NCI-H748 (cell line): ENCODE results near the gene RAB27A.
"Not testable (repeated sequence)": the region's sequence is repeated elsewhere in the genome, so short reads cannot be mapped to it uniquely, and the experiment has no call there.

Experiments
- DNase-seq: peaks from one replicate; lab custom pipeline; 2025; ENCODE audit not compliant: unreplicated experiment; lab: John Stamatoyannopoulos, UW

RAB27A gene

DNA sequence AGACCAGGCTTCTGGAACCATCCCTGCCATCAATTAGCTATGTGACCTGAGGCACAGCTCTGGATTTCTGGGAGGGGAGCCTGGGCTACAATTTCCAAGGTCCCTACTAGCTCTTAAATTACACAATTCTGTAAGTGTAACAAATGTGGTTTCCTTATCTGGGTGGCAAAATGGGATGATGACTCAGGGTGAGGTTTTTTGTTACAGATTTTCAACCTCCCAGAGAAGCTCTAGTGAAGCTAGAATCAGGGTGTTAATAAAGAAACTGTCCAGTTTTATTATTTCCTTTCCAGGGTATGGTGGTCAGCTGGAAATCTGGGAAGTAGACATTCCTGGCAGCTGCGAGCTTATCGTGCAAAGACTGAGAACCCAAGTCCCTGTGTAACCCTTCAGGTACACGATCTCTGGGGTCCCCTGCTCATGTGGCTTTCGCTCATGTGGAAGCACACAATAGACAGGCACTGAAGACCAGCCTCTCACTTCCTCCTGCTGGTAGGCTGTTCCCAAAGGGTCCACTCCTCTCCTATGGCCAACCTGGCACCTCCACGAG is 7.3 kb downstream of the RAB27A start:
- no peak for DNase-seq

DNA sequence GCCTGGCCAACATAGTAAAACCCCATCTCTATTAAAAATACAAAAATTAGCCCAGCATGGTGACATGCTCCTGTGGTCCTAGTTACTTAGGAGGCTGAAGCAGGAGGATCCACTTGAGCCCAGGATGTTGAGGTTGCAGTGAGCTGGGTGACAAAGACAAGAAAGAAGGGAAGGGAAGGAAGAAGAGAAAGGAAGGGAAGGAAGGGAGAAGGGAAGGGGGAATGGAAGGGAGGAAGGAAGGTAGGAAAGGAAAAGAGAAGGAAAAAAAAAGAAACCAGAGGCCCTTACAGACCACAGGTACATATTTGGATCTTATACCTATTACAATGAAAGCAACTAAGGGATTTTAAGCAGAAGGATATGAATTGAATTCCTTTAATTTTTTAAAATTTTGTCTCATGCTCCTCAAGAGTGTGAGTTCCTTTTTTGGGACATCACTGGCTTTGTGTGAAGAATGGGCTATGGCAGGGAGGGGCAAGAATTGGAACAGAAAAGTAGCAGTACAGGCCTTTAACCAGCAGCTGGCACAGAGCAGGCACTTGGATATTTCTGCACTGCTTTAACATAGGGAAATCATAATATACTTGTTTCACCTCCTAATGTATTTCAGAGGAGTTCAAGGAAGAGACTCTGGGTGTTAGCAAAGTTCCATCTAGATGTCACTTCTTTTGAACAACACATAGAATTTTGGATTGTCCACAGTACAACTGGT is 7.9 kb downstream of the RAB27A start:
- no peak for DNase-seq

DNA sequence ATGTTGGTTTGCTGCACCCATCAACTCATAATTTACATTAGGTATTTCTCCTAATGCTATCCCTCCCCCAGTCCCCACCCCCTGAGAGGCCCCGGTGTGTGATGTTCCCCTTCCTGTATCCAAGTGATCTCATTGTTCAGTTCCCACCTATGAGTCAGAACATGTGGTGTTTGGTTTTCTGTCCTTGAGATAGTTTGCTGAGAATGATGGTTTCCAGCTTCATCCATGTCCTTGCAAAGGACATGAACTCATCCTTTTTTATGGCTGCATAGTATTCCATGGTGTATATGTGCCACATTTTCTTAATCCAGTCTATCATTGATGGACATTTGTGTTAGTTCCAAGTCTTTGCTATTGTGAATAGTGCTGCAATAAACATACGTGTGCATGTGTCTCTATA is 9.0 kb downstream of the RAB27A start:
- DNase-seq = not testable (repeated sequence)

DNA sequence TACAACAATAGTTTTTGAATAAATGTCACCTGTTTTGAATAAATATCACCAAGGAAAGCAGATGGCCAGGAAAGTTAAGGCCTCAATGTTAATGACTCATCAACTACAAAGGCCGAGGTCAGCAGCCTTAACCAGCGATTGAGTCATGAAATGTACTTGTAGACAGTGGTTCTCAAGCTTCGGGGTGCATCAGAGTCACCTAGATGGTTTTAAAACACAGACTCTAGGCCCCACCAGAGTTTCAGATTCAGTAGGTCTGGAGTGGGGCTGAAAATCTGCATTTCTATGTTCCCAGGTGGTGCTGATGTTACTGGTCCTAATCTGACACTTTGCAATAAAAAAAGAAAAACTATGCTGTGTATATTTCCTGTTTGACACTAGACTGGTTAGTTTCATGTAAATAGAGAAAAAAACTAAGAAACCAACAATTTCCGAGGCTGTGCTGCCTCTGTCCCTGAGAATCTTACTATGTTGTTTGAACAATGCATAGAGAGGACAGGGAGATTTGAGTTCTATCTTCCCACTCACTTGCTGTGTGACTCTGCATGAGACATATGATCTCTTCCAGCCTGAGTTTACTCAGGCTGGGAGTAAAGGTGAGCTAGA is 9.8 kb downstream of the RAB27A start:
- no peak for DNase-seq

DNA sequence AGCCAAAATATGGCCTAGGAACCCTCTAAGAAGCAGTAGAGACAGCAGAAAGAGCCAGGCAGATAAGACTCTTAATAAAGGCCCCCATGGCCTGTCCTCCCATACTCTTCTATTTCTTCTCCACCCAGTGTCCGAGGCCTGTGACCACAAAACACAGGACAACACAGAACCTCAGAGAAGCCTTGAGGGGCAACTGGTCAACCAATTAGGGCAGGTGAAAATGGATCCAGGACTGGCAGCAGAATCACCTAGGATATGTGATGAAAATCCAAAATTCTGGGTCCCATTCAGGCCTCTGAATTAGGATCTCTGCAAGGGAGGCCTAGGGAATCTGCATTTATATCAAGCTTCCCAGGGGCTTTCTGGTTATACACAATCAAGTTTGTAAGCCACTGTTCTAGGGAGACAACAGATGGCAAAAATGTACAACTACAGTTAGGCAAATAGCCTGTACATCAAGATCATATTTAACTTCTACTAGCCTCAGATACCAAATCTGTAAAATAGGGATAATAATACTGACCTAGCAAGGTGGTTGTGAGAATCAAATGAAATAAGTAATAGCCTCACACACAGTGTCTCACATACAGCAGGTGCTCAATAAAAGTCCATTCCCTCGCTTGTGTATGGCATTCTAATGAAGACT is 10.4 kb downstream of the RAB27A start:
- no peak for DNase-seq

DNA sequence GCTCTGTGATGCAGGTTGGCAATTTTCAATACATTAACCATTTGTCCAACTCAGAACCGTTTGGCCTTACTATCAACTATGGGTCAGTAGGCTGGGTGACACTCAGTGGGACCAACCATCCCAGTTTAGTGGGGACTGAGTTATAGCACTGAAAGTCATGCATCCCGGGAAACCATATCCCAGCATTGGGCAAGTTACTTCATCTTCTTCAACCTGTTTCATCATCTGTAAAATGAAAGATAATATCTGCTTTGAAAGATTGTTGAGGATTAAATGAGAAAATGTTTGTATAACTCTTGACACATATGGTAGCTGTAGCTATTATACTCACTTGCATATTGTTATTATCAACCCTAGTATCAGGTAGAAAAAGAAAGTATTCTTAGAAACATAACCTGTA is 11.9 kb downstream of the RAB27A start:
- no peak for DNase-seq

DNA sequence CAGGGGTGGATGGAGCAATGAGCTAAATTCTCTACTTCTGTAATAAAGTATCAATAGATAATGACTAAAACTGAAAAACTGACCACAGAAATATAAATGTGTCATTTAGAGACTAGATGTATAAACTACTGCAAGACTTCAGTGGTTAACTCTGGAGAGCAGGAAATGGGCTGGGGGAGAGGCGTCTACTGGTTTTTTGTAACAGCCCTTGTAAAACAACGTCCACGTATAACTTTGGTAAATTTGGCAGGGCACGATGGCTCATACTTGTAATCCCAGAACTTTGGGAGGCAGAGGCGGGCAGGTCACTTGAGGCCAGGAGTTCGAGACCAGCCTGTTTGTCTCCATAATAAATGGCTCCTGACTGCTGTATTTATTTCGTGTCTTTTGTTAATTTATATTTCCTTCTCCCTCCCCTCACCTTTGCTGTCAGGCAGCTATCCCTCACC is 12.5 kb downstream of the RAB27A start:
- no peak for DNase-seq

DNA sequence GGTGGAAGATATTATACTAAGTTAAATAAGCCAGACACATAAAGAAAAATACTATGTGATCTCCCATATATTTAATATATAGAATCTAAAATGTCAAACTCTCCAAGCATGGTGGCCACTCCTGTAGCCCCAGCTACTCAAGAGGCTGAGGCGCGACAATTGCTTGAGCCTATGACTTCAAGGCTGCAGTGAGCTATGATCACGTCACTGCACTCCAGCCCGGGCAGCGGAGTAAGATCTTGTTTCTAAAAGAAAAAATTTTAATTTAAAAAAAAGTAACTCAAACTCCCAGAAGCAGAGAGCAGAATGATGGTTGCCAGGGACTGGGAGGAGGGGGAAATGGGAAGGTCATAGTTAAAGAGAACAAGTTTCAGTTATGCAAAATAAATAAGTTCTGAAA is 13.3 kb downstream of the RAB27A start:
- no peak for DNase-seq

DNA sequence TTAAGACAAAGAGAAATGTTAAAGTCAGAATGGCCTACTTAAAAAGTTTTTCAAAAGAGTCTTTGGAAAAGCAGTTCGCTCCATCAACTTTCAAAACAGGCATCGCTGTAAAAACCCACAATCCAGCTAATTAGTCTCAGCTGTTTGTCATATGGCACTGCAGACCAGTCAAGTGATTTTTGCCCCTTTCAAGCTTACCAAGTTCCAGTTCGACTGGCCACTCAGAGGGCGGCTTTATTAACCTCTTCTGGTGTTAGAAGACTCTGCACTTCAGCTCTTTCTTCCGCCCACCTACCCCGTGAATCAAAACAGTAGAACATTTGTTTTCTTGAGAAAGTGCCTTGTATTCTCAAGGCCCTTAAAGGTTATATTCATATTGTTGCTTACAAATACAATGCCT is 19.3 kb downstream of the RAB27A start:
- no peak for DNase-seq

DNA sequence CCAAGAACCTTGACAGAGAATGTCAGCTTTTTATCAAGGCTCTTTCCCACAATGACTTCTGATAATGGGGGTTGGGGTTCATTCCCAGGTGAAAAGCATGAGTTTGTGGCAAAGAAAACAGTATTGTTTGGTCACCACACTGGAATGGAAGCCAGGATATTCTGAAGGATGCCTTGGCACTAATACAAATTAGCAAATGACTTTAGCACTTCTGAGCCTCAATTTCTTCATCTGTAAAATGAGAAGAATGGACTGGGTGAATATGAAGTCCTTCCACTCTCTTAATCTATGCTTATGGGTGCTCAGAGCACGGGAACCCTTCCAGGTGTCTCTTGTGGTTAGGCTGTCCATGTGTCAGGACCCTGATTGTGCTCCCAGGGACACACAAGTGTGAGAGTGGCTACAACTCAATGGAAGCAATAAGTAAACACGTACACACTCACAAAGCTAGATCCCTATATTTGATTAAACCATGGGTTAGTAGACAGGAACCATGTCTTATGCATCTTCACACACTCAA is 21.4 kb downstream of the RAB27A start:
- no peak for DNase-seq

DNA sequence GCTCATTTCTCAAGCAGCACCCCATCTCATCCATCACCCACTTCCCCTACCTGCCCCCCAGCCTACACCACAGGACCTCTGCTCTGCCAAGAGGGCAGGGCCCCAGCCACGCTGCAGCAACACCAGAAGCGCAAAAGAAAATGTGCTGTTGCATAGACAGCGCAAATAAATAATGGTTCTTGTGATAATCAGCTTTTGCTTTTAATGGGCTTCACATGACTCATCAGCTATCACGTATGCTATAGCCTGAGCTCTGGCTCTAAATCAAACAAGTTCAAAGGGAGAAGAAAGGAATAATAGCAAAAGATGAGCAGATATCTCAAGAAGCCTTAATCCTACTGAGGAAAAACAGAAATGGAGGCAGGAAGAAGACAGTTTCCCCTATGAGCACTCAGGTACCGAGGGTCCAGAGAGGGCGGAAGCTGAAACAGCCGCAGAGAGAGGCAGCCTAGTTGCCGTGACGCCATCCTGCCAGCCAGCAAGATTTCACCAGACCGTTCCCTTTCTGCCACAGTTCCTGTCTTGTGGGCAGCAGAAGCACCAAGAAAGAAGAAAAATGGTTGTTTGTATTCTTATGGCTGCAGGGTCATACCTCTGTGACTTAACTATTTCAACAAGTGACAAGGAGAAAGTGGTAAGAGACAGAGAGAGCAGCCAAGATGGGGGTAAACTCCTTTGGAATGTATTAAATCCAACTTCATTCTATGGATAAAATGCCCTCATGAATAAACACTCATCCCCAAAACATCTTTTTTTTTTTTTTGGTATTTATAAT is 22.0 kb downstream of the RAB27A start:
- no peak for DNase-seq

DNA sequence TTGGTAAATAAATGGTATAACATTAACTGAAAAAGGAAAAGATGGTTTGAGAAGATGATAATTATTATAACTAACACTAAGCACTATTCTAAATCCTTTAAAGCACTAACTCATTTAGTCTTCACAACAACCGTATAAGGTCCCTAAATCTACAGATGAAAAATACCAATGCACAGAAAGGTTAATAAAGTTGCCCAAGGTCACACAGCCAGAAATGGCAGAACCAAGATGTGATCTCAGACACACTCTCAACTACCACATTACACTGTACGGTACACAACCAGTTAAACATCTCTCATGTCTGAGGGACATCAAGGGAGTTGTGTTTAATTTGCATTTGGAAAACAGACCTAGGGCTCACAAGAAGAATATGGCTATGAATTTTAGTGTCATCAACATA is 23.1 kb downstream of the RAB27A start:
- no peak for DNase-seq

DNA sequence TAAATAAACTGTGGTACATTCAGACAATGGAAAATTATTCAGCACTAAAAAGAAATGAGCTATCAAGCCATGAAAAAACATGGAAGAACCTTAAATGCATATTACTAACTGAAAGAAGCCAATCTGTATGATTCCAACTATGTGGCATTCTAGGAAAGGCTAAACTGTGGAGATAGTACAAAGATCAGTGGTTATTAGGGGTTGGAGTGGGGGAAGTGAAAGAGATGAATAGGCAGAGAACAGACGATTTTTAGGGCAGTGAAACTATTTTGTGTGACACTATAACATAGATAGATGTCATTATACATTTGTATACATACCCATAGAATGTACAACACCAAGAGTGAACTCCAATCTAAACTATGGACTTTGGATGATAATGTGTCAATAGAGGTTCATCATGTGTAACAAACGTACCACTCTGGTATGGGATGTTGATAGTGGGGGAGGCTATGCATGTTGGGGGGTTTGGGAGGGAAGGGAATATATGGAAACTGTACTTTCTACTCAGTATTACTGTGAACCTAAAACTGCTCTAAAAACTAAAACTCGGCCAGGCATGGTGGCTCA is 29.0 kb downstream of the RAB27A start:
- DNase-seq = no peak

DNA sequence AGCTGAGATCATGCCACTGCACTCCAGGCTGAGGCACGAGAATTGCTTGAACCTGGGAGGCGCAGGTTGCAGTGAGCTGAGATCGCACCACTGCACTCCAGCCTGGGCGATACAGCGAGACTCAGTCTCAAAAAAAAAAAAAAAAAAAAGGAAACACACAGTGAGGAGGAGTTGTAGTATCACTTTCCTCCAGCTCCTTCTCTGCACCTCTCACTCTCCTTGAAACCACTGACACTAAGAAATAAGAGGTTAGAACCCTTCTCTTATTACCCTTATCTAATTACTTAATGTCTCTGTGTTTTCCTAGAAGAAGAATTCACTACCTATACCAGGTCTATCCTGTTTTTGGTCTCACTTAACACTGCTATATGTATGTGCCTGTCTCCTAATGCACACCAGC is 31.7 kb downstream of the RAB27A start:
- no peak for DNase-seq

DNA sequence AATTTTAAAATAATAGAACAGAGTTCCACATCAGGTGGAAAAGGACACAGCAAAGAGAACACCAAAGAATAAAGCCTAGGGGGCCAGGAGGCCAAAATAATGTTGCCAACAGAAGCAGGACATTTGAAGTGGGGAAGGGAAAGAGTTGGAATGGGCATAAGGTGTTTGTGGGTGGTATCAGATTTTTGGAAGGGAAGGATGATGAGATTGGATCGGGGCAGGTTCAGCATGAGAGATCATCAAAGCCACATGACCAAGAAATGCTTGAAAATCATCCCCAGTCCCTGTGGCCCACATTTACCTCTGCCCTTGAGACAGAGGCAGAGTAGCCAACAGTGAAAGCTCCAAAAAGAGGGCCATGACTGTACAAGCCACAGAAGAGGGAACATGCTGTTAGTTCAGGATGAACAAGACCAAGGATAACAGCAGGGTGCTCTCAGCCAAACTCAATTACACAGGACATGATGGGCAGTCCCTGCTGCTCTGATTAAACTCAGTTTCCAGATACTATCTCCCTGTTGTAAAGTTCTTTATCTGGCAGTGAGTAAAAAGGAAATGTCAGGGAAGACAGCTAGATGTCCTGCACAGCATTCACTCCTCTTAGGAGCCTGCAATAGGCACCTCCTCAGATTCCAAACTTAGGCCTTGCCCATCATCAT is 32.5 kb downstream of the RAB27A start:
- no peak for DNase-seq

DNA sequence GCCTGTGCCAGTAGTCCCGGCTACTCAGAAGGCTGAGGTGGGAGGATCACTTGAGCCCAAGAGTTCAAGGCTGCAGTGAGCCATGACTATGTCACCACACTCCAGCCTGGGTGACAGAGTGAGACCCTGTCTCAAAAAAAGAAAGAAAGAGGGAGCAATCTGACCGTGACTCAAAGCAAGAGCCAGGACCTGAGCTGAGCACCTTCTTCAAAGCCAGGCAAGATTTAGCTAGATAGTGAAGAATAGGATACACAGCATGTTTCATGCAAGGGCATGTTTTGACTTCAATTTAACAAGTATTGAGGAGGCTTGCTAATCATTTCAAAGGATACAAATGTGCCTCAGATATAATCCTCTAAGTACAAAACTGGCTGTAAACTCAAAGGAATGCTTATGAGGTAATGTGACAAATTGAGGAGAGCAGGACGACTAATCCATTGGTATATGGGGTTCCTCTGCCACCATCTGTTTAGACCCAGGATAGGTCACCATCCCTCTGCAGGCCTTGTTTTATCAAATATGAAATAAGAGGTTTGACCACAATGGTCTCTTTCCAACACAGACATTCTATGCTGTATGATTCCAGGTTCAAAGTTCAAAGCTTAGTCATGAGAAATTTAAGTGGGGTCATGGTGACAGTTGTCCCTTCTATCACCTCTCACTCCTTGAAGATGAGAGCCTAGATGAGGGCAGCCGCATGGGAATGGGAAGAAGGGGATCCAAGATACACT is 33.2 kb downstream of the RAB27A start:
- no peak for DNase-seq

DNA sequence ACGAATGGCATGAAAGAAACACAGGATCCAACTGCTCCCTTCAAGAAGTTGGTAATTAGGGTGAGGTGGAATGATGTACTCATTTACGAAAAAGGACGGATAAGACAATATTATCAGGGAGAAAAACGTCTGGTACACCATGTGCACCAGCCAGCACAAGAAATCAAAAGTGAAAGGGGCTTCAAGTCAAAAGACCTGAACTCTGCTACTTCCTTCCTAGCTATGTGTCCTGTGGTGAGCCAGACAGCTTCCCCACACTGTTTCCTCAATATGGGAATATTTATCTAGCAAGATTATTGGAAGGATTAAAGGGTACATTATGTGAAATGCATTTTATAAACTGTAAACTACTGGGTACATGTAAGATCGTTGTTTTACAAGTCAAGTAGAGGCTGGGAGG is 33.9 kb downstream of the RAB27A start:
- no peak for DNase-seq

DNA sequence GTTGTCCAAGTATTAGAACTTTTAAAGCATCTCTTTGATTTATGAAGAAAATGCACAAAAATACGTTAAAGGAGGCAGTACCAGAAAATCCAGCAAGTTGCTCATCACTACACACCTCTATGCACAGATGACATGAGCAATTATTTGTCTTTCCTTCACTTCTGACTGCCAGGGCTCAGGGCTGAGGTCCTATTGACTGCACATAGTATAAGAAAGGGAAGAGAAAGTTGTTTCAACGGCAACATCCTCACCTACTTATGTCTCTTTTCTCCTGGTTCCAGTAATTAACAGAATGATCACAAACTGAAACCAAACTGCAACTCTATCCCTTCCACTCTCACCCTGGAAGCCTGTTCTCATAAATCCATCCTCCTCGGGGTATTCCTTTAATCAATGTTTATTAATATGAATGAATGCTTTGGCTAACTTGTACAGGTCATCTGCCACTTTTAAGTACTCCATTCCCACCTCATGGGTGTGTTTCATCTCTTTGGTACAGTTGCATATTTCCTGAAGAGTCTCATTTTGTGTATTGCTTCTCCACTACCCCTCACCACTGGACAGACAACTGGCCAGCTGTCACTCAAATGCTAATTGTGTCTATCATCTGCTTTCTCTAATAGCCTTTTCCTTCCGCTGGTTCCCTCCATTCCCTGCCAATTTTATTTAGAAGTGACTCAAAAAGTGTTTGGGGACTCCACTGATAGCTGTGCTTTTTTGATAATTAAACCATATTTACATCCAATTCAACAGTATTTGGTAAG is 34.5 kb downstream of the RAB27A start:
- DNase-seq = no peak

DNA sequence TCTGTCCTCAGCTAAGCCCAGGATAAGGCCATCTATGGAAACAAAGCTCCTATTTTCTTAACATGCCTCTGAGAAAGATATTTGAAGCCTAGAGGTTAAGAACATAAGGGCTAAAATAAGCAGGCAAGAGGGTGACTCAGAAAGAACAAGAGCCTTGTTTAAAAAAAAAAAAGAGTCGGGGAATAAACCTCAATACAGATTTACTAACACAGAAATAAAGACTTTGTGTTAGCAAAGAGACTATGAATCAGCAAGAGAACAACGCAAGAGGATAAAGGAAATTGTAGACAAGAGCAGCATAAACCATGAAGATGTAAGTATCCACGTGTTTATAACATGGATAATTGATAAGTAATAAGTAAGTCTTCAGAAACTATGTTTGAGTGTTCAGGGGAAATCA is 36.0 kb downstream of the RAB27A start:
- DNase-seq = no peak
